ENCODE data around the gene IL23A.
A peak's percentile ranks its signal among the peaks of the same experiment; 100 is the strongest.

The IL23A gene

GRCh38 chr12:56300644-56301464, 37.8 kb upstream of the IL23A start:
- TF ChIP-seq ARNTL (CRISPR knock-in tag; IDR thresholded peaks at IDR 0.05; ENCODE audit: borderline replicate concordance, low read depth): no peak
- TF ChIP-seq SNAI2 (CRISPR knock-in tag; IDR thresholded peaks at IDR 0.05): no peak
- no peak for TF ChIP-seq RARB (CRISPR knock-in tag; IDR thresholded peaks at IDR 0.05)
- no peak for TF ChIP-seq ZFP30 (CRISPR knock-in tag; IDR thresholded peaks at IDR 0.05)
- no peak for TF ChIP-seq POU6F1 (CRISPR knock-in tag; IDR thresholded peaks at IDR 0.05; ENCODE audit: borderline replicate concordance, low read depth)
- ATAC-seq: peak; percentile 23

- ATAC-seq: no peak
- no peak for TF ChIP-seq CSDC2 (CRISPR knock-in tag; IDR thresholded peaks at IDR 0.05)
- no peak for TF ChIP-seq ZFP30 (CRISPR knock-in tag; IDR thresholded peaks at IDR 0.05)
- TF ChIP-seq TCF4 (CRISPR knock-in tag; IDR thresholded peaks at IDR 0.05; ENCODE audit: borderline replicate concordance): no peak
- TF ChIP-seq TSHZ2 (CRISPR knock-in tag; IDR thresholded peaks at IDR 0.05): no peak
- no peak for TF ChIP-seq PPARA (CRISPR knock-in tag; IDR thresholded peaks at IDR 0.05; ENCODE audit: borderline replicate concordance)
- no peak for TF ChIP-seq ZNF70 (CRISPR knock-in tag; IDR thresholded peaks at IDR 0.05)
- TF ChIP-seq ZFP3 (CRISPR knock-in tag; IDR thresholded peaks at IDR 0.05): no peak
- TF ChIP-seq OSR1 (CRISPR knock-in tag; IDR thresholded peaks at IDR 0.05): no peak
- no peak for TF ChIP-seq SNAI2 (CRISPR knock-in tag; IDR thresholded peaks at IDR 0.05)
- TF ChIP-seq ISL1 (CRISPR knock-in tag; IDR thresholded peaks at IDR 0.05): no peak
- TF ChIP-seq GLIS3 (CRISPR knock-in tag; IDR thresholded peaks at IDR 0.05): no peak
- TF ChIP-seq ESRRG (CRISPR knock-in tag; IDR thresholded peaks at IDR 0.05): no peak
- TF ChIP-seq TOX (CRISPR knock-in tag; IDR thresholded peaks at IDR 0.05; ENCODE audit: borderline replicate concordance): no peak
- TF ChIP-seq CSRNP3 (CRISPR knock-in tag; IDR thresholded peaks at IDR 0.05): no peak
- no peak for TF ChIP-seq ARNTL (CRISPR knock-in tag; IDR thresholded peaks at IDR 0.05; ENCODE audit: borderline replicate concordance, low read depth)
- TF ChIP-seq ZNF8 (CRISPR knock-in tag; IDR thresholded peaks at IDR 0.05): no peak
These were observed 34.4 kb upstream of the IL23A start for GRCh38 chr12:56304276-56304675.

- TF ChIP-seq ARNTL (CRISPR knock-in tag; IDR thresholded peaks at IDR 0.05; ENCODE audit: borderline replicate concordance, low read depth) (no peak), PPARA (CRISPR knock-in tag; IDR thresholded peaks at IDR 0.05; ENCODE audit: borderline replicate concordance) (no peak), POU6F1 (CRISPR knock-in tag; IDR thresholded peaks at IDR 0.05; ENCODE audit: borderline replicate concordance, low read depth) (no peak), CSRNP3 (CRISPR knock-in tag; IDR thresholded peaks at IDR 0.05) (no peak), RARB (CRISPR knock-in tag; IDR thresholded peaks at IDR 0.05) (no peak), ZFP30 (CRISPR knock-in tag; IDR thresholded peaks at IDR 0.05) (no peak)
- ATAC-seq: no peak
These were observed 33.7 kb upstream of the IL23A start for GRCh38 chr12:56304872-56305590.

Data from SK-N-SH treated with all-trans-retinoic acid at 6 μM for 48 hours (cell line).